GM10847 (cell line): ENCODE results near the gene RGSL1.

Source experiments
- POLR2A ChIP-seq: IDR thresholded peaks from 2 replicates; pipeline ENCODE4 v1.6.1; 2011; ENCODE audit not compliant: insufficient read length; ENCODE audit errors: extremely low read depth

Gene RGSL1

GRCh38 chr1:182608236-182608635 is 158.3 kb downstream of the RGSL1 start:
- TF ChIP-seq POLR2A, result no peak

GRCh38 chr1:182608845-182609610 is 159.1 kb downstream of the RGSL1 start:
- TF ChIP-seq POLR2A, result no peak
